HAP-1 (cell line): ENCODE measurements around the gene GTF3C5.
"Not testable (repeated sequence)": the region's sequence is repeated elsewhere in the genome, so short reads cannot be mapped to it uniquely, and the experiment has no call there.

ENCODE experiments used
- DNase-seq, 2 experiments: peaks; one replicate each; pipeline ENCODE4 v3.0.0-alpha.2; 2016 to 2020; ENCODE audit warnings: low spot score in 2 of 2
- H3K27me3 ChIP-seq: fragments of 250-450 bp; sonication (Bioruptor Pico); 2 replicates; pipeline ENCODE4 v1.5.1; 2020; ENCODE audit warnings: low read depth, mild to moderate bottlenecking, moderate library complexity
- H3K36me3 ChIP-seq: fragments of 250-450 bp; sonication (Bioruptor Pico); replicated peaks from 2 replicates; pipeline ENCODE4 v1.5.1; 2020; ENCODE audit warnings: mild to moderate bottlenecking
- H3K4me1 ChIP-seq: fragments of 250-450 bp; sonication (Bioruptor Pico); 2 replicates; pipeline ENCODE4 v1.5.1; 2020; ENCODE audit warnings: mild to moderate bottlenecking
- H3K4me3 ChIP-seq: fragments of 250-450 bp; sonication (Bioruptor Pico); 2 replicates; pipeline ENCODE4 v1.5.1; 2020; ENCODE audit warnings: mild to moderate bottlenecking, moderate library complexity
- H3K9me3 ChIP-seq: fragments of 250-450 bp; sonication (Bioruptor Pico); 2 replicates; pipeline ENCODE4 v1.5.1; 2020; ENCODE audit warnings: mild to moderate bottlenecking, moderate library complexity
- in situ Hi-C: fragments of 300-500 bp; cut with MboI; formaldehyde crosslinking; loops from 3 replicates; pipeline ENCODE4 v1.14.3; 2020; ENCODE audit warnings: low sequenced_read_pairs, inconsistent platforms, mixed read lengths

GTF3C5 gene

GRCh38 chr9:133065070-133065388 is 34.2 kb downstream of the GTF3C5 start:
- Histone ChIP-seq H3K4me1 (no peaks in the 10 kb centered on the region), H3K27me3 (no peaks in the 10 kb centered on the region), H3K9me3 (no peaks in the 10 kb centered on the region), H3K4me3 (no peak overlapping the region), H3K36me3 (no peaks in the 10 kb centered on the region)
- in situ Hi-C loops: no loop called here
- no peak for DNase-seq

DNA sequence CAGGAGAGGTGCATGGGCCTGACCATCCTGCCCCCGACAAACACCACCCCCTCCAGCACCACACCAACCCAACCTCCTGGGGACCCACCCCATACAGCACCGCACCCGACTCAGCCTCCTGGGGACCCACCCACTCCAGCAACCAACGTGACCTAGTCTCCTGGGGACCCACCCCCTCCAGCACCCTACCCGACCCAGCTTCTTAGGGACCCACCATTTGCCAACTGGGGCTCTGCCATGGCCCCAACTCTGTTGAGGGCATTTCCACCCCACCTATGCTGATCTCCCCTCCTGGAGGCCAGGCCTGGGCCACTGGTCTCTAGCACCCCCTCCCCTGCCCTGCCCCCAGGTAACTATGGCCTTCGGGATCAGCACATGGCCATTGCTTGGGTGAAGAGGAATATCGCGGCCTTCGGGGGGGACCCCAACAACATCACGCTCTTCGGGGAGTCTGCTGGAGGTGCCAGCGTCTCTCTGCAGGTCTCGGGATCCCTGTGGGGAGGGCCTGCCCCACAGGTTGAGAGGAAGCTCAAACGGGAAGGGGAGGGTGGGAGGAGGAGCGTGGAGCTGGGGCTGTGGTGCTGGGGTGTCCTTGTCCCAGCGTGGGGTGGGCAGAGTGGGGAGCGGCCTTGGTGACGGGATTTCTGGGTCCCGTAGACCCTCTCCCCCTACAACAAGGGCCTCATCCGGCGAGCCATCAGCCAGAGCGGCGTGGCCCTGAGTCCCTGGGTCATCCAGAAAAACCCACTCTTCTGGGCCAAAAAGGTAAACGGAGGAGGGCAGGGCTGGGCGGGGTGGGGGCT is 35.6 kb downstream of the GTF3C5 start:
- Histone ChIP-seq H3K4me3 (no peak overlapping the region), H3K36me3 (no peaks in the 10 kb centered on the region), H3K9me3 (no peaks in the 10 kb centered on the region), H3K27me3 (no peaks in the 10 kb centered on the region), H3K4me1 (no peaks in the 10 kb centered on the region)
- no peak for DNase-seq
- in situ Hi-C loops: no loop called here

- Histone ChIP-seq H3K4me1 (no peaks in the 10 kb centered on the region), H3K9me3 (no peaks in the 10 kb centered on the region), H3K4me3 (no peak overlapping the region), H3K27me3 (no peaks in the 10 kb centered on the region), H3K36me3 (no peaks in the 10 kb centered on the region)
- in situ Hi-C loops: no loop called here
- DNase-seq: no peak
These were observed 36.2 kb downstream of the GTF3C5 start for GRCh38 chr9:133067006-133067405.

GRCh38 chr9:133067813-133068212 is 37.0 kb downstream of the GTF3C5 start:
- Histone ChIP-seq H3K4me1 (no peaks in the 10 kb centered on the region), H3K36me3 (no peaks in the 10 kb centered on the region), H3K4me3 (no peak overlapping the region), H3K9me3 (no peaks in the 10 kb centered on the region), H3K27me3 (no peaks in the 10 kb centered on the region)
- in situ Hi-C loops: no loop called here
- no peak for DNase-seq

GRCh38 chr9:133068431-133068830 is 37.6 kb downstream of the GTF3C5 start:
- H3K36me3 ChIP-seq, H3K9me3 ChIP-seq, DNase-seq, H3K4me1 ChIP-seq, H3K4me3 ChIP-seq, H3K27me3 ChIP-seq, in situ Hi-C loops: not testable (repeated sequence)

DNA sequence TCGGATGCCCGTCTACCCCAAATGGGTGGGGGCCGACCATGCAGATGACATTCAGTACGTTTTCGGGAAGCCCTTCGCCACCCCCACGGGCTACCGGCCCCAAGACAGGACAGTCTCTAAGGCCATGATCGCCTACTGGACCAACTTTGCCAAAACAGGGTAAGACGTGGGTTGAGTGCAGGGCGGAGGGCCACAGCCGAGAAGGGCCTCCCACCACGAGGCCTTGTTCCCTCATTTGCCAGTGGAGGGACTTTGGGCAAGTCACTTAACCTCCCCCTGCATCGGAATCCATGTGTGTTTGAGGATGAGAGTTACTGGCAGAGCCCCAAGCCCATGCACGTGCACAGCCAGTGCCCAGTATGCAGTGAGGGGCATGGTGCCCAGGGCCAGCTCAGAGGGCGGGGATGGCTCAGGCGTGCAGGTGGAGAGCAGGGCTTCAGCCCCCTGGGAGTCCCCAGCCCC is 39.7 kb downstream of the GTF3C5 start:
- DNase-seq, H3K36me3 ChIP-seq, H3K4me3 ChIP-seq, H3K9me3 ChIP-seq, in situ Hi-C loops, H3K27me3 ChIP-seq, H3K4me1 ChIP-seq: not testable (repeated sequence)

- H3K36me3 ChIP-seq, H3K4me3 ChIP-seq, H3K9me3 ChIP-seq, DNase-seq, H3K27me3 ChIP-seq, in situ Hi-C loops, H3K4me1 ChIP-seq: not testable (repeated sequence)
These were observed 40.2 kb downstream of the GTF3C5 start for GRCh38 chr9:133070985-133071384.

DNA sequence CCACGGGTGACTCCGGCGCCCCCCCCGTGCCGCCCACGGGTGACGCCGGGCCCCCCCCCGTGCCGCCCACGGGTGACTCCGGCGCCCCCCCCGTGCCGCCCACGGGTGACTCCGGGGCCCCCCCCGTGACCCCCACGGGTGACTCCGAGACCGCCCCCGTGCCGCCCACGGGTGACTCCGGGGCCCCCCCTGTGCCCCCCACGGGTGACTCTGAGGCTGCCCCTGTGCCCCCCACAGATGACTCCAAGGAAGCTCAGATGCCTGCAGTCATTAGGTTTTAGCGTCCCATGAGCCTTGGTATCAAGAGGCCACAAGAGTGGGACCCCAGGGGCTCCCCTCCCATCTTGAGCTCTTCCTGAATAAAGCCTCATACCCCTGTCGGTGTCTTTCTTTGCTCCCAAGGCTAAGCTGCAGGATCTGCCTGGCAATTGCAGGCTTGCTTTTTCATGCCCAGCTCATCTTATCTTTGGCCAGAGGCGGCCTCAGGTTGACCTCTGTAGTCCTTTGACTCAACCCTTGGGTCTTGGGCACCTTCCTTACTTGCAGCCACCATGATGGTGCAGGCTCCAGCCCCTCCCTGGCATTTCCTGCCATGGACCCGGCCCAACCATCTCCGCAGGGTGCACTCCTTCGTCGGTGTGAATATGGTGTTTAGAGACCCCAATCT is 40.8 kb downstream of the GTF3C5 start:
- Histone ChIP-seq H3K4me3 (no peak overlapping the region), H3K9me3 (no peaks in the 10 kb centered on the region), H3K4me1 (no peaks in the 10 kb centered on the region), H3K27me3 (0 out of 2 replicates have a peak, but pooled peaks cover 3% of the 10 kb centered on the region), H3K36me3 (no peaks in the 10 kb centered on the region)
- in situ Hi-C loops: no loop called here
- DNase-seq: no peak

GRCh38 chr9:133072210-133072609 is 41.4 kb downstream of the GTF3C5 start:
- H3K4me1 ChIP-seq, H3K36me3 ChIP-seq, in situ Hi-C loops, H3K27me3 ChIP-seq, H3K4me3 ChIP-seq, H3K9me3 ChIP-seq, DNase-seq: not testable (repeated sequence)

DNA sequence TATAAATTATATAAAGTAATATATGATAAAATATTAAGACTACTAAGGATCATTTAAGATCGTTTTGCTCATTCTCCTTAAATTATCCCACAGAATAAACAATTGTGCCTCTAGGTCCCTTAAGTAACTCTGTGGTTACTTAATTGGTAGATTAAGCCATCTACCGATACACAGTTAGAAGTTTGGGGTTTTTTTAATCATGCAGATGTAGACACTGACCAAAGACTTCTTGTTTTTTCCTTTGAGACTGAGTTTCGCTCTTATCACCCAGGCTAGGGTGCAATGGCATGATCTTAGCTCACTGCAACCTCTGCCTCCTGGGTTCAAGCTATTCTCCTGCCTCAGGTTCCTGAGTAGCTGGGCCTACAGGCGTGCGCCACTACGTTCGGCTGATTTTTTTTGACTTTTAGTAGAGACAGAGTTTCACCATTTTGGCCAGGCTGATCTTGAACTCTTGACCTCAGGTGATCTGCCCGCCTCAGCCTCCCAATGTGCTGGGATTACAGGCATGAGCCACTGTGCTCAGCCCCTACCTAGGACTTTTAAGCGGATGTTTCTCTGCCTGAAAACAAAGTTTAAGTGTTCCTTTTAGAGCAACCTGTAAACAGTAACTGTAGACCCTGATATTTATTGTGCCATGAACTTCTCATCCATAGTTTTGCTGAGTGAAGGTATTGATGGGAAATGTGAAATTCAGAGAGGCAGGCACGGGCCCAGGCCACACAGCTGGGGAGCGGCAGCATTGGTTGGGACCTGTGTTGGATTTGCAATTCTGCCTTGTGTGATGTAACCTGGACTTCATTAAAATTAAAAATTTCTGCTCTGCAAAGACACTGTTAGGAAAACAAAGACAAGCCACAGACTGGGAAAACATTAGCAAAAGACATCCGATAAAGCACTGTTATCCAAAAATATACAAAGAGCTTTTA is 42.6 kb downstream of the GTF3C5 start:
- H3K36me3 ChIP-seq: no peaks in the 10 kb centered on the region
- H3K27me3 ChIP-seq: 0 out of 2 replicates have a peak, but pooled peaks cover 3% of the 10 kb centered on the region
- no peaks in the 10 kb centered on the region for H3K9me3 ChIP-seq
- no peak for DNase-seq
- no peaks in the 10 kb centered on the region for H3K4me1 ChIP-seq
- H3K4me3 ChIP-seq: no peak overlapping the region
- in situ Hi-C loops: no loop called here

DNA sequence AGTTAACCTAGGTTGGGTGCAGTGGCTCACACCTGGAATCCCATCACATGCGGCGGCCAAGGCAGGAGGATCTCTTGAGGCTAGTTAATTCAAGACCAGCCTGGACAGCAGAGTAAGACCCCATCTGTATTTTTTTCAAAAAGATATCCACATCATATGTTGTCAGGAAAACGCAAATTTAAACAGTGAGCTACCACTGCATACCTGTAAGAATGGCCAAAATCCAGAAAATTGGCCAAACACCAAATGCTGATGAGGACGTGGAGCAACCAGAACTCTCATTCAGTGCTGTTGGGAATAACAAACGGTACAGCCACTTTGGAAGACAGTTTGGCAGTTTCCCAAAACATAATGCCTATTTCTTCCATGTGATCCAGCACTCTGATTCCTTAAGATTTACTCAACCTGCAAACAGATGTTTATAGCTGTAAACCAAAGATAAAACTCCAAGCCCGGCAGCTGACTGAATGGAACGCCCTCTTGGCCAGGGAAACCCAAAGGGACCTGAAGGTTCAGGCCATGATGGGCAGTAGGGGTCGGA is 43.4 kb downstream of the GTF3C5 start:
- no peaks in the 10 kb centered on the region for H3K36me3 ChIP-seq
- no peak for DNase-seq
- H3K27me3 ChIP-seq: 0 out of 2 replicates have a peak, but pooled peaks cover 3% of the 10 kb centered on the region
- in situ Hi-C loops: no loop called here
- H3K4me3 ChIP-seq: no peak overlapping the region
- H3K9me3 ChIP-seq: no peaks in the 10 kb centered on the region
- H3K4me1 ChIP-seq: no peaks in the 10 kb centered on the region

DNA sequence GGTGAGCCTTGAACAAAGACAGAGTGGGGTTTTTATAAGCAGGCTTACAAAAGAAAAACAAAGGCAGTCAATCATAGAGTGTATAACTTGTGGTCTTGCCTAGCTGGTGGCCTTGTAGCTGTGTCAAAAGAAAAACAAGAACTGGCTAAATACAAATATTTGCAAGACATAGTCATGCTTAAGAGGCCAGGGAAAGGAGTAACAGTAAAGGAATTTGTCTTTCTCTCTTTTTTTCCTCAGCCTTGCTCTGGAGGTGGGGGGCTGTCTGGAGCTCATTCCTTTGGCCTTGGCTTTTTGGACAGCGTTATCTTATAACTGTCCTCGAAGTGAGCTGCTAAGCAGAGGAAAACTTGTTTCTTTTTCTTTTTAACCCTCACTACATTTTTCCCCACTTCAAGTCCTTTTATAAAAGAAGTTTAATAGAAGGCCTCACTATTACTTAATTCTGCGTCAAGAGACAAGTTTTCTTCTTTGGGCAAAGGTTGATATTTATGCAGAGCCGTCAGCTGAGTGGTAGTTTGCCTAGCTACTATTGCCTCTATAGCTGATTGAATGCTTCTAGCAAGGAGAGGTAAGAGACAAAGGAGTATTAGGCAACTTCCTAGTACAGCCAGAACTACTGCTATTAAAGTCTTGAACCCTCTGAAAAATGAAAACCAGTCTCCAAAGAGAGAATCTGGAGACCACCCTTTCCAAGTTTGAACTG is 45.3 kb downstream of the GTF3C5 start:
- Histone ChIP-seq H3K4me1 (no peaks in the 10 kb centered on the region), H3K27me3 (peaks cover 6% of the 10 kb centered on the region; the same call in 1 of the 2 replicates), H3K36me3 (no peaks in the 10 kb centered on the region), H3K4me3 (no peak overlapping the region), H3K9me3 (no peaks in the 10 kb centered on the region)
- DNase-seq: no peak
- in situ Hi-C loops: no loop called here

- in situ Hi-C loops: no loop called here
- DNase-seq: no peak
- Histone ChIP-seq H3K4me1 (no peaks in the 10 kb centered on the region), H3K4me3 (no peak overlapping the region), H3K27me3 (peaks cover 6% of the 10 kb centered on the region; the same call in 1 of the 2 replicates), H3K9me3 (no peaks in the 10 kb centered on the region), H3K36me3 (no peaks in the 10 kb centered on the region)
These were observed 45.9 kb downstream of the GTF3C5 start for GRCh38 chr9:133076691-133077090.
